Fibroblast of peridontal ligament (primary cell): Measurements from ENCODE around the gene STEAP1B.

Experiments
- DNase-seq: peaks from one replicate; pipeline ENCODE4 v3.0.0-alpha.2; 2010; ENCODE audit errors: extremely low read depth

The STEAP1B gene

GRCh38 chr7:22400936-22401553, 98.9 kb downstream of the STEAP1B start:
- DNase-seq: no peak

- no peak for DNase-seq
These were observed 99.7 kb downstream of the STEAP1B start for GRCh38 chr7:22400150-22400814.

- no peak for DNase-seq
These were observed 100.4 kb downstream of the STEAP1B start for GRCh38 chr7:22399546-22399945.

GRCh38 chr7:22399091-22399490, 100.9 kb downstream of the STEAP1B start:
- no peak for DNase-seq

- DNase-seq: peak; percentile 47
These were observed 102.0 kb downstream of the STEAP1B start for GRCh38 chr7:22397981-22398380.

GRCh38 chr7:22395222-22395621, 104.8 kb downstream of the STEAP1B start:
- no peak for DNase-seq

- no peak for DNase-seq
These were observed 105.2 kb downstream of the STEAP1B start for GRCh38 chr7:22394739-22395138.

GRCh38 chr7:22393913-22394729, 105.9 kb downstream of the STEAP1B start:
- DNase-seq: peak; percentile 74

GRCh38 chr7:22390516-22390915, 109.5 kb downstream of the STEAP1B start:
- no peak for DNase-seq

- DNase-seq: no peak
These were observed 110.1 kb downstream of the STEAP1B start for GRCh38 chr7:22389892-22390291.

GRCh38 chr7:22387583-22387982, 112.4 kb downstream of the STEAP1B start:
- DNase-seq: peak; percentile 83

GRCh38 chr7:22386865-22387264, 113.1 kb downstream of the STEAP1B start:
- DNase-seq: no peak

- no peak for DNase-seq
These were observed 113.7 kb downstream of the STEAP1B start for GRCh38 chr7:22386206-22386858.

GRCh38 chr7:22385326-22385725, 114.7 kb downstream of the STEAP1B start:
- DNase-seq: no peak

GRCh38 chr7:22380333-22380732, 119.7 kb downstream of the STEAP1B start:
- no peak for DNase-seq

- DNase-seq: no peak
These were observed 121.6 kb downstream of the STEAP1B start for GRCh38 chr7:22378199-22378980.

- no peak for DNase-seq
These were observed 122.3 kb downstream of the STEAP1B start for GRCh38 chr7:22377703-22378102.

GRCh38 chr7:22375359-22376048, 124.5 kb downstream of the STEAP1B start:
- peak; percentile 78 for DNase-seq

- no peak for DNase-seq
These were observed 126.1 kb downstream of the STEAP1B start for GRCh38 chr7:22373911-22374310.

GRCh38 chr7:22373388-22373787, 126.6 kb downstream of the STEAP1B start:
- DNase-seq: no peak

- DNase-seq: no peak
These were observed 127.1 kb downstream of the STEAP1B start for GRCh38 chr7:22372863-22373262.
